Left colon (tissue), 2 donors: ENCODE data around the gene IQCK. TPM values are rescaled to one million over a fixed set of nuclear protein-coding genes. Genes with fewer than 3 reads are reported as not detected.

ENCODE experiments used
- ATAC-seq: fragments of 200-7000 bp; cut with Tn5 transposase; one replicate; pipeline ENCODE4 v1.9.1; 2020; ENCODE audit warnings: mild to moderate bottlenecking, moderate library complexity
- DNase-seq, 2 donors: peaks; one replicate each; pipeline ENCODE4 v3.0.0-alpha.2; 2020
- intact Hi-C, 2 donors: fragments of 100-400 bp; cut with DNase I in 1 of 2; cut with micrococcal nuclease in 1 of 2; formaldehyde crosslinking; loops; one replicate each; pipeline versions ENCODE4 v1.11.2 to v1.14.0; 2022; cut with DNase I, micrococcal nuclease
- total RNA-seq, 2 donors: library from RNA; stranded (reverse); fragmentation: NEBNext Ultra II Directional; extraction: Animal tissue kit (Norgen Biotek cat#: 25700); gene quantifications; one replicate each; pipeline ENCODE4 v1.2.1, GENCODE V29; 2021
- donor health status: DM: no; HTN: no; CAD: no.
- donor health status: DM: yes; HTN: yes; CAD: no.

IQCK gene
- total RNA-seq, 2 donors from 2014 or later: 11.0 to 13.8 TPM

DNA sequence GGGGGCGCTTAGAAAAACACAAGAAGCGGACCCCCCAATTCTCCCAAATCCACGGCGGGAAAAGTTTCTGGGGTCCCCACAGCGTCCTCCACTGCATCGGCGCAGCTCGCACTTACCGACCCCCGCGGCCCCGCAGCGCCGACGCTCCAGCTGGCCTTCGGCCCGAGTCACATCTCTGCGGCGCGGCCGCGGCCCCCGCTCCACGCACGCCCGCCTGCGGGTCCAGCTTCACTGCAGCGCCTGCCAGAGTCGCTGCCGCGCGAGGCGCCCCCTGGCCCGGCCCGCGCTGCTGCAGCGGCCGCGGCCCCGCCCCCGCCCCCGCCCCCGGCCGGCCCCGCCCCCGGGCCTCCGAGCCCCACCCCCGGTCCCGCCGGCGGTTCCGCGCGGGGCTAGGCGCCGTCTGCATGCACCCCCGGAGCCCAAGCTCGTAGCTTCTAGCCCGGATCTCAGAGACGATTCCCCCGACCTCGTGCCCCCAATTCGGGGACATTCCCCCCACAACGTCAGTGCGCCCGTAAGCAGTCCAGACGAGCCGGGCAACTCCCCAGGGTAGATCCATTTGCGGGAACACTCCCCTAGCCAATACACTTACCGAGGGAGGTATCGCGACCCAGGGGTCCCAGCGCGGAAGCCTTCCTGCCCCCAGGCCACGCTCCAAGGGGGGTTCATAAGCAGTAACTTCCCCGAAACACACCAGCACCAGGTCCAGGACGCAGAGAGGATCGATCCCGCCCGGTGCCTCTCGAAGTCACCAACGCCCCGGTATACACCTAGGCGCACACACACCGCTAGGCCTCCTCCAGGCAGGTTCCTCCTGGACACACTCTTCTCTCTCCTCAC, 166.8 kb downstream of the IQCK start, which contains the start of gene GPRC5B:
TSS of gene GPRC5B (minus strand) at position 238 of the 840 bp plus-strand sequence. CDS start 12,003 bp downstream, outside the sequence.
- intact Hi-C loops: loop anchor here (5.0 to 10.0 kb wide), 3 partner anchors 160 to 283 kb away; no protein-coding TSS in a partner anchor
- peak in 1 of 2 donors; percentile 45 for DNase-seq
- ATAC-seq: peak; percentile 75

DNA sequence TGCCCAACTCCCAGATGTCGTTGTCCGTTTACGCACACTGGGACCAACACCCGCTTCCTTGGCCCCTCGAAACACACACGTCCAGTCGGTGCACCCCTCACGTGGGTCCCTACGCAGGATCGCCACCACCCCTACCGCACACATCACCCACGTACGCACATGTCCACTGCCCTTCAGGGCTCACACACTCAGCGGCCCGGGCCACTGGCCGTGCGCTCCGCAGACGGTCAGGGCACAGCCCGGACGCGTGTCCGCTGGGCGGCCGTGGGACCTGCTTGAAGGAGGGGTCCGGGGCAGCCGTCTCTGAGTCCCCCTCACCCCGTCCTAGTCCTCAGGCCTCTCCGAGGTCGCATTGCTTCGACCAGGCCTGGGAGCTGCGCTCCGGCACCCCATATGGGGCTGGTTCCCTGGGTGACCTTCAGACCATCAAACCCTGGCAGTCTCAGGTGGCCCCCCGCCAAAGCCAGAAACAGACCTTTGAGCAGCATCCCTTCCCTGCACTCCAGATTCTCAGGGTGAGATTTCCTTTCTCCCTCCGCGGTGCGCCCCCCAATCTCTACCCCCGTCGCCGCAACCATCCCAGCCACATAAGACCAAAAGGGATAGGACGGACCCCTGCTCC, 167.5 kb downstream of the IQCK start:
- DNase-seq (peak in 1 of 2 donors; percentile 16), ATAC-seq (peak; percentile 42)
- intact Hi-C loops: loop anchor here (5.0 to 10.0 kb wide), 3 partner anchors 161 to 283 kb away; no protein-coding TSS in a partner anchor

DNA sequence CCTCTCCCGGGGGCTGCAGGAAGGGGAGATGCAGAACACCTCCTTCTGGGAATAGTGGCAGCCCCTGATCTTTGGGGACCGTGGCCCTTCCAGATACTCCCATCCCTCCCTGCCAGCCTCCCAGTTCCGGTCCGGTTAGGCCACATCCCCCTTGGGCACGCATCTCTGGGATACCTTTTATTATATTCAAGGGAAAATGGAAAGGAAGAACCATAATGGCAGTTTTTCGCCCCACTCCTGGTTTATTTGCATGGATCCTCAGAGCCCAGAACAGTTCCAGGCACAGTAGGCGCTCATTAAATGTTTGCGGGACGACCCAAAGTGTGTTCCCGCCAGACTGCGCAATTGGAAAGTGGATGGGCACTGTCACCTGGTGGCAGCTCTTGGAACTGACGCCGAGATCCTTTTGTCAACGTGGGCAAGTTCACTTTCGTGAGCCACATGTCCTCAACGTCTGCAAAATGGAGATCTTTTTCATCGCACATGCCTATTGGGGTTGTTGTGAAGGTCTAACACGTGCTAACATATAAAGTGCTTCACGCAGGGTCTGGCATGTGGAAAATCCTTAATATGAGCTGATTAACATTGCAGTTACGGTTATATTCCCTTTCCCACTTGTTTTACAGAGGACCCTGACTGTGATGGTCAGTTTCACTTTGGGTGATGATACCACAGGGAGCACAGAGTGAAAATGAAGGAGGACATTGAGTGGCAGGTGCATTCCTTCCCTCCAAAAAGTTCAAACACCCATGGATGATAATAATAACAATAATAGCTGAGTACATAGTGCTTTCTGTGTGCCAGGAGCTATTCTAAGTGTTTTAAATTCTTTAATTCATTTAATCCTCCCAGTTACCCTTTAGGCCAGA, 168.2 kb downstream of the IQCK start:
- intact Hi-C loops: loop anchor here (5.0 to 10.0 kb wide), 3 partner anchors 162 to 284 kb away; no protein-coding TSS in a partner anchor
- DNase-seq (peak; percentile 51 to 83), ATAC-seq (peak; percentile 76)

DNA sequence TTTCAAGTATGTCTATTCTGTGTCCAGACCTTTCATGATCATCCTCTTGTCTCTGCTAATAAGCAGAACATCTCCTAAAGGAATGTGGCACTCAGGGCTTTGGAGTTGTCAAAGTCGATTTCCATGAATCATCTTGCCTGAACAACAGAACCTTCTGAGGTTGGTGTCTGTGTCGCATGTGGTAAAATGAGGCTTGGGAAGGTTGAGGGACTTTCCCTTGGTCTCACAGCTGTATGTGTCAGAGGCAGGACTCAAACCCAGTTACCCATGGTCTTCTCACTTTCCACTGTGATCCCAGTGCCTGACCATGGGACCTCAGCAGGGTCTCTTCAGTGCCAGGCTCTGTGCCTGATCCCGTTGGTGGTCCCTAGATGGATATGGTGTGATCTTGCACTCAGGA, 170.8 kb downstream of the IQCK start:
- DNase-seq: no peak
- intact Hi-C loops: loop anchor here (5.0 to 10.0 kb wide), 3 partner anchors 164 to 287 kb away; no protein-coding TSS in a partner anchor
- no peak for ATAC-seq

DNA sequence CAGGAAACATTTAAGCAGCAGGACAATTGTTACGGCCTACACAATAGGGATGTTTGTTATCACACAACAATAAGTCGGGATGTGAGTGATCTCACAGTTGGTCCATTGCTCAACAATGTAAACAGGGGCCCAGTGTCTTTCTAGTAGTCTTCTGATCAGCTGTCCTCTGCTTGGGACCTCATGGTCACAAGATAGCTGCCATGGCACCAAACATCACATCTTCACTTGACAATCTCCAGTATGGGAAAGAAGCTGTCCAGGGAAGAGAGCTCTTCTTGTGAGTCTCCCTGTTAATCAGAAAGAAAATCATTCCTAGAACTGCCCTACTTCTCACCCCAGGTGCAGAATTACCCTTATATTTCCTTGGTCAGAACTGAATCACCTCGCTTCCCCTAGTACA, 172.8 kb downstream of the IQCK start:
- ATAC-seq (no peak), DNase-seq (no peak)
- intact Hi-C loops: no loop called here

DNA sequence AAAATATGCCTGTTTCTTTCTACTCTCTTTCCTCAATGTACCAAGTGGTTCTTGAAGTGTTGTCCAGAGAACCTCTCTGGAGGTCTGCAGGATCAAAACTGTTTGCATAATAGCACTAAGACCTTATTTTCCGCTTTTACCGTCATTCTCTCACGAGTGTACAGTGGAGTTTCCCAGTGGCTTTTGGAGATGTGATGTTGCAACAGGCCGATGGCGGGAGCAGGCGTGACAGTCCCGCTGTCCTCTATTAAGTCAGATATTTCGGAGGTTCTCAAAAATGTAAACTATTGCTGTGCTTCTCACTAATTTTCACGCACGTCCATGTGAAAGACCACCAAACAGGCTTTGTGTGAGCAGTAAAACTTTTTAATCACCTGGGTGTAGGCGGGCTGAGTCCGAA, 174.8 kb downstream of the IQCK start:
- no peak for DNase-seq
- intact Hi-C loops: no loop called here
- ATAC-seq: no peak

DNA sequence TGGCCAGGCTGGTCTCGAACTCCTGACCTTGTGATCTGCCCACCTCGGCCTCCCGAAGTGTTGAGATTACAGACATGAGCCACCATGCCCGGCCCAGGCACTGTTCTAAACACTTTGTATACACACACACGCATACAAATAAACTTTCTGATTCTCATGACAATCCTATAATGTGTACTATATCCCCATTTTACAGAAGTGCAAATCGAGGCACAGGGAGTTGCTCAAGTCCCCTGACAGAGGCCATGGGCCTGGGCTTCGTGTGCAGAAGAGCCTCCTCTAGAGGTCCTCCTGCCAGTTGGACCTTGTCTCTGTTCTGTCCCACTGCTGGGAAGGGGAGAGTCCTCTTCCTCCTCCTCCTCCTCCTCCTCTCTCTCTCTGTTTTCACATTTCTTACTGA, 176.5 kb downstream of the IQCK start:
- ATAC-seq (no peak), DNase-seq (no peak)
- intact Hi-C loops: no loop called here

DNA sequence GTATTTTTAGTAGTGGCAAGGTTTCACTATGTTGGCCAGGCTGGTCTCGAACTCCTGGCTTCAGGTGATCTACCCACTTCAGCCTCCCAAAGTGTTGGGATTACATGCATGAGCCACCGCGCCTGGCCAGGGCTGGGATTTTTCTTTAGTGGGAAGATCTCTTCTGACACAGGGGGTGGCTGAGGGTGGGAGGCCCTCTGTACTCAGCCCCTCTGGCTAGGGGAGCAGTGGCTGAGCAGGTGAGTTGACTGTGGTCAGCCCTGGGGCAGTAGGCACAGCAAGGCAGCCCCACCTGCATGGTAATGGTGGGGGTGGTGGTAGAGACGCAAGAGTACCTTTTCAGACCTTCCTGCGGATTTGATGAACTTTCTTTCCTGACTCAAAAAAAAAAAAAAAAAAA, 178.9 kb downstream of the IQCK start:
- ATAC-seq: no peak
- DNase-seq: no peak
- intact Hi-C loops: no loop called here

DNA sequence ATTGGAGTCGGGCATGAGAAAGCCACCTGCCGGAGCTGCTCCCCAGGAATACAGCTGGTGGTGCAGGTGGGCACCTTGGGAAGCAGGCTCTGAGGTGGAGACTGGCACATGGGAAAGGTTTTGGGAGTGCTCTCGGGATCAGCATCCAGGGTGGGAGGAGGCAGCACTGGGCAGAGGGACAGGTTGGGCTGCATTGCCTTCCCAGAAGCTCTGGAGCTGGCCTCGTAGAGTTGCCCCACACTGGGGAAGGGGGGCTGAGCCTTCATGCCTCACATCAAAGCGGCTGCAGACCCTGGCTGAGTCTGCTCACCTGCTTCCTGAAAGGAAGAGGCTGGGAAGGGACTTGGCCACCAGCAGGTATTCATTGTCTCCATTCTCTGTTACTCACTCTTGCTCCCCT, 180.1 kb downstream of the IQCK start:
- DNase-seq: no peak
- ATAC-seq: no peak
- intact Hi-C loops: no loop called here

DNA sequence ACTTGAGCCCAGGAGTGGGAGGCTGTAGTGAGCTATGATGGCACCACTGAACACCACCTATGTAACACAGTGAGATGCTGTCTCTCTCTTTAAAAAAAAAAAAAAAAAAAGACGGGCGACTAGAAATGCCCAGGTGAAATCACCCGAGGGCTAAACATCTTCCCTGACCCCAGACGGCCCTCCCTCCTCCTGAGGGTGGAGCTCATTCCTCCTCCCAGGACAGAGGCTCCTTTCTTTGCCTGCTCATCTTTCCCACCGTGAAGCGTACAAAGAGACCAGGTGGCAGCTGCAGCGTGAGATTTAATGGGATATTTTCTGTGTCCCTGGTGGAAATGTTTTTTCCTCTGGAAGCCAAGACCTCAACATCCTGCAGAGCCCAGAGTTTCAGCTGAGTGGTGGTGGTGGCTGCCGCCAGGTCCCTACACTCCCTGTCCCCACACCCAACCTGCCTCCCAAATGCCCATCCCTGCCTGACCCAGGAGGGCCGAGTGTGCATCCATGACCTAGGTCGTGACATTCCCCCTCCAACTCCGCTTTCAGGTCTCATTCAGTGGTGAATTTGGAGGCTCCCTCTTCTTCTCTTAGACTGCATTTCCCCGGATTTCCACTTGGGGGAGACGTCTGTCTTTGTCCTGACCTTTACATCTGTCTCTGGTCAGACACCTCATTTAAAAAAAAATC, 181.0 kb downstream of the IQCK start:
- DNase-seq (peak in 1 of 2 donors; percentile 52), ATAC-seq (peak; percentile 64)
- intact Hi-C loops: no loop called here

DNA sequence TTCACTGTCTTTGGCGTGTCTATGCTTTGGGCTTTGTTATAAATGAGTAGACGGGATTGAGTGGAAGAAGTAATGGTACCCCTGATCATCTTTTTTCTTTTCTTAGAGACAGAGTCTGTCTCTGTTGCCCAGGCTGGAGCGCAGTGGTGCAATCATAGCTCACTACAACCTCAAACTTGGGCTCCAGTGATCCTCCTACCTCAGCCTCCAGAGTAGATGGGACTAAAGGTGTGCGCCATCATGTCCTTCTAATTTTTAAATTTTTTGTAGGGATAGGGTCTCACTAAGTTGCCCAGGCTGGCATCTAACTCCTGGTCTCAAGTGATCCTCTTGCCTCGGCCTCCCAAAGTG, 181.5 kb downstream of the IQCK start:
- DNase-seq (no peak), ATAC-seq (no peak)
- intact Hi-C loops: no loop called here

DNA sequence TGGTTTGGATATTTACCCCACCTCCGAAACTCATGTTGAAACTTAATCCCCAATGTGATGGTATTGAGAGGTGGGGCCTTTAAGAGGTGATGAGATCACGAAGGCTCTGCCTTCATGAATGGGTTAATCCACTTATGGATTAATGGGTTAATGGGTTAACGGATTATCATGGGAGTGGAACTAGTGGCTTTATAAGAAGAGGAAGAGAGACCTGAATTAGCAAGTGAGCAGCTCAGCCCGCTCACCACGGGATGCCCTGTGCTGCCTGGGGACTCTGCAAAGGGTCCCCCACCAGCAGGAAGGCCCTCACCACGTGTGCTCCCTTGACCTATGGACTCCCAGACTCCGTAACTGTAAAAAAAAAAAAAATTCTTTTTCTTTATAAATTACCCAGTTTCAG, 183.1 kb downstream of the IQCK start:
- intact Hi-C loops: loop anchor here in 1 of 2 donors (10.0 kb wide), 1 partner anchor 484 kb away; no protein-coding TSS in a partner anchor
- ATAC-seq (no peak), DNase-seq (no peak)

DNA sequence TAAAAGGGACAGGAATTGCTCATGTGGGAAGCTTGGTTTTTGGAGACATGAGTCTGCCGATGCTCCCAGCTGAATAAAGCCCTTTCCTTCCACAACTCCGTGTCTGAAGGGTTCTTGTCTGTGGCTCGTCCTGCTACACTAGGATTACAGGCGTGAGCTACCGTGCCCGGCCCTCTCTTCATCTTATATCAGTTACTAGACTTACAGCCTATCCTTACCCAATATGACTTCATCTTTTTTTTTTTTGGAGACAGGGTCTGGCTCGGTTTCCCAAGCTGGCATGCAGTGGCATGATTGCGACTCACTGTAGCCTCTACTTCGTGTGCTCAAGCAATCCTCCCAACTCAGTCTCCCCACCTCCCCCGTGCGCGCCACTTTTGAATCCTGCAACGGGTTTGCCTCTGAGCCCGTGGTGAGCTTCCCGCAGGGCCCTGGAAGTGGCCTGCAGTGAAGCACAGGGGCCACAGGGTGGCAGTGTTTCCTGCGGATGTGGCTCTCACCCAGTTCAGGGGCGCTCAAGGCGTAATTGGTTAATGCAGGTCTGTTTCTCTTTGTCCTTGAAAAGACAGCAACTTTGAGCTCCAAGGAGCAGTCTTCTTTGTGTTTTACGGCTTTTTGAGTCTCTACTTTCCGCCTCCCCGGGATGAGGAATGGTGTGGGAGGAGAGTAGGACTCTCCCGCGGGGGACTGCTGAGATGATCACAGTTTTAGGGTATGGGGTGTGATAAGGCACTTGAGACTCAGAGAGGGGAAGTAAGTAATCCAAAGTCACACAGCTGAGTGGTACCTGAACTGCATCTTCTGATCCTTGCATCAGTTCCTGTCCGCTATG, 189.3 kb downstream of the IQCK start:
- intact Hi-C loops: loop anchor here (5.0 to 10.0 kb wide), 3 partner anchors 395 to 480 kb away; no protein-coding TSS in a partner anchor
- DNase-seq (peak in 1 of 2 donors; percentile 49), ATAC-seq (peak; percentile 88)

Other genes with a start within 250 kb of the IQCK start
- gene GDE1, start 196.2 kb upstream of the IQCK start, total RNA-seq: 100 to 1,000 TPM; 116 to 126 TPM
- gene CCP110, start 194.3 kb upstream of the IQCK start, total RNA-seq: 1 to 10 TPM; 9.0 to 9.9 TPM
- gene VPS35L, start 162.6 kb upstream of the IQCK start, total RNA-seq: 10 to 100 TPM; 51.1 to 53.0 TPM
- 10 to 100 TPM; 18.4 to 22.8 TPM for gene KNOP1, start within 50 bp of the IQCK start, total RNA-seq
- 1 to 10 TPM; 5.0 to 7.6 TPM for gene GPRC5B, start 166.6 kb downstream of the IQCK start, total RNA-seq